ENCODE results near the gene FKBP15.
"Not testable (repeated sequence)": the region's sequence is repeated elsewhere in the genome, so short reads cannot be mapped to it uniquely, and the experiment has no call there.

Gene FKBP15

GRCh38 chr9:113179839-113180238 is 41.2 kb downstream of the FKBP15 start:
- DNase-seq (ENCODE audit: low read depth, low spot score): no peak

GRCh38 chr9:113178087-113178486 is 43.0 kb downstream of the FKBP15 start:
- no peak for DNase-seq (ENCODE audit: low read depth, low spot score)

- no peak for DNase-seq (ENCODE audit: low read depth, low spot score)
These were observed 43.8 kb downstream of the FKBP15 start for GRCh38 chr9:113177251-113177650.

GRCh38 chr9:113176803-113177202 is 44.3 kb downstream of the FKBP15 start:
- DNase-seq (ENCODE audit: low read depth, low spot score): no peak

GRCh38 chr9:113173341-113173740 is 47.7 kb downstream of the FKBP15 start:
- no peak for DNase-seq (ENCODE audit: low read depth, low spot score)

- no peak for DNase-seq (ENCODE audit: low read depth, low spot score)
These were observed 52.3 kb downstream of the FKBP15 start for GRCh38 chr9:113168809-113169208.

- no peak for DNase-seq (ENCODE audit: low read depth, low spot score)
These were observed 55.0 kb downstream of the FKBP15 start for GRCh38 chr9:113166039-113166438.

GRCh38 chr9:113164536-113165300 is 56.4 kb downstream of the FKBP15 start:
- no peak for DNase-seq (ENCODE audit: low read depth, low spot score)

GRCh38 chr9:113163001-113163400 is 58.1 kb downstream of the FKBP15 start:
- DNase-seq (ENCODE audit: low read depth, low spot score): no peak

GRCh38 chr9:113160571-113160970 is 60.5 kb downstream of the FKBP15 start:
- no peak for DNase-seq (ENCODE audit: low read depth, low spot score)

GRCh38 chr9:113158446-113158845 is 62.6 kb downstream of the FKBP15 start:
- no peak for DNase-seq (ENCODE audit: low read depth, low spot score)

GRCh38 chr9:113156880-113157279 is 64.2 kb downstream of the FKBP15 start:
- DNase-seq (ENCODE audit: low read depth, low spot score): no peak

- no peak for DNase-seq (ENCODE audit: low read depth, low spot score)
These were observed 65.0 kb downstream of the FKBP15 start for GRCh38 chr9:113155911-113156588.

GRCh38 chr9:113154946-113155345 is 66.1 kb downstream of the FKBP15 start:
- DNase-seq (ENCODE audit: low read depth, low spot score): no peak

- DNase-seq (ENCODE audit: low read depth, low spot score): no peak
These were observed 66.6 kb downstream of the FKBP15 start for GRCh38 chr9:113154471-113154870.

GRCh38 chr9:113153599-113153998 is 67.5 kb downstream of the FKBP15 start:
- no peak for DNase-seq (ENCODE audit: low read depth, low spot score)

- DNase-seq (ENCODE audit: low read depth, low spot score): no peak
These were observed 68.4 kb downstream of the FKBP15 start for GRCh38 chr9:113152699-113153098.

GRCh38 chr9:113151696-113152630 is 69.1 kb downstream of the FKBP15 start:
- no peak for DNase-seq (ENCODE audit: low read depth, low spot score)

GRCh38 chr9:113150670-113151611 is 70.1 kb downstream of the FKBP15 start, which contains the start of gene SLC31A2:
SLC31A2 (plus strand) TSS chr9:113151007; CDS start chr9:113151075, 68 bp downstream.
- DNase-seq (ENCODE audit: low read depth, low spot score): peak; percentile 64

- not testable (repeated sequence) for DNase-seq (ENCODE audit: low read depth, low spot score)
These were observed 71.5 kb downstream of the FKBP15 start for GRCh38 chr9:113149561-113149960.
